Measurements from ENCODE around the gene DST. TPM values are rescaled to one million over a fixed set of nuclear protein-coding genes. Genes with fewer than 3 reads are reported as not detected.

Gene DST
- total RNA-seq, 1 donor: 573 TPM

GRCh38 chr6:56515081-56515905, 127.4 kb downstream of the DST start:
- no peak for DNase-seq (ENCODE audit: insufficient read length, low spot score, missing footprints)
- Histone ChIP-seq H3K79me2 (ENCODE audit: insufficient read depth, low read length) (peaks cover 34% of the 10 kb centered on the region), H3K36me3 (ENCODE audit: insufficient read depth, low read length) (peaks cover 62% of the 10 kb centered on the region), H4K20me1 (ENCODE audit: insufficient read depth, low read length) (no peaks in the 10 kb centered on the region), H3K9me3 (ENCODE audit: low read depth, low read length) (no peaks in the 10 kb centered on the region), H3K27ac (ENCODE audit: low read depth, low read length) (no peak overlapping the region), H3K4me2 (ENCODE audit: insufficient read depth, low read length) (no peak overlapping the region), H3K27me3 (ENCODE audit: insufficient read depth, low read length) (no peaks in the 10 kb centered on the region), H3K4me3 (ENCODE audit: insufficient read depth, low read length) (no peak overlapping the region), H2AFZ (ENCODE audit: low read length) (no peak overlapping the region), H3K4me1 (ENCODE audit: insufficient read depth, low read length) (no peaks in the 10 kb centered on the region)
- TF ChIP-seq CTCF (IDR thresholded peaks at IDR 0.05; ENCODE audit: extremely low read depth, low read depth, low read length): no peak

- Histone ChIP-seq H3K27me3 (ENCODE audit: insufficient read depth, low read length) (no peaks in the 10 kb centered on the region), H3K9me3 (ENCODE audit: low read depth, low read length) (no peaks in the 10 kb centered on the region), H3K36me3 (ENCODE audit: insufficient read depth, low read length) (peaks cover 68% of the 10 kb centered on the region), H3K4me1 (ENCODE audit: insufficient read depth, low read length) (no peaks in the 10 kb centered on the region), H4K20me1 (ENCODE audit: insufficient read depth, low read length) (no peaks in the 10 kb centered on the region), H3K4me2 (ENCODE audit: insufficient read depth, low read length) (no peak overlapping the region), H3K4me3 (ENCODE audit: insufficient read depth, low read length) (no peak overlapping the region), H3K27ac (ENCODE audit: low read depth, low read length) (no peak overlapping the region), H2AFZ (ENCODE audit: low read length) (no peak overlapping the region), H3K79me2 (ENCODE audit: insufficient read depth, low read length) (peaks cover 27% of the 10 kb centered on the region)
- TF ChIP-seq CTCF (IDR thresholded peaks at IDR 0.05; ENCODE audit: extremely low read depth, low read depth, low read length): no peak
- no peak for DNase-seq (ENCODE audit: insufficient read length, low spot score, missing footprints)
Observed at GRCh38 chr6:56514395-56514794, 128.3 kb downstream of the DST start.

GRCh38 chr6:56513631-56514030, 129.1 kb downstream of the DST start:
- no peaks in the 10 kb centered on the region for H3K9me3 ChIP-seq (ENCODE audit: low read depth, low read length)
- peaks cover 24% of the 10 kb centered on the region for H3K79me2 ChIP-seq (ENCODE audit: insufficient read depth, low read length)
- no peaks in the 10 kb centered on the region for H3K27me3 ChIP-seq (ENCODE audit: insufficient read depth, low read length)
- no peak overlapping the region for H3K27ac ChIP-seq (ENCODE audit: low read depth, low read length)
- no peak for DNase-seq (ENCODE audit: insufficient read length, low spot score, missing footprints)
- no peaks in the 10 kb centered on the region for H4K20me1 ChIP-seq (ENCODE audit: insufficient read depth, low read length)
- no peak overlapping the region for H2AFZ ChIP-seq (ENCODE audit: low read length)
- H3K4me1 ChIP-seq (ENCODE audit: insufficient read depth, low read length): no peaks in the 10 kb centered on the region
- TF ChIP-seq CTCF (IDR thresholded peaks at IDR 0.05; ENCODE audit: extremely low read depth, low read depth, low read length): no peak
- H3K4me2 ChIP-seq (ENCODE audit: insufficient read depth, low read length): no peak overlapping the region
- H3K36me3 ChIP-seq (ENCODE audit: insufficient read depth, low read length): peaks cover 73% of the 10 kb centered on the region
- no peak overlapping the region for H3K4me3 ChIP-seq (ENCODE audit: insufficient read depth, low read length)

GRCh38 chr6:56511591-56511990, 131.1 kb downstream of the DST start:
- Histone ChIP-seq H3K27ac (ENCODE audit: low read depth, low read length) (no peak overlapping the region), H3K4me3 (ENCODE audit: insufficient read depth, low read length) (no peak overlapping the region), H3K4me1 (ENCODE audit: insufficient read depth, low read length) (no peaks in the 10 kb centered on the region), H3K36me3 (ENCODE audit: insufficient read depth, low read length) (peaks cover 81% of the 10 kb centered on the region), H3K27me3 (ENCODE audit: insufficient read depth, low read length) (no peaks in the 10 kb centered on the region), H2AFZ (ENCODE audit: low read length) (no peak overlapping the region), H3K79me2 (ENCODE audit: insufficient read depth, low read length) (peaks cover 20% of the 10 kb centered on the region), H4K20me1 (ENCODE audit: insufficient read depth, low read length) (no peaks in the 10 kb centered on the region), H3K9me3 (ENCODE audit: low read depth, low read length) (no peaks in the 10 kb centered on the region), H3K4me2 (ENCODE audit: insufficient read depth, low read length) (no peak overlapping the region)
- no peak for TF ChIP-seq CTCF (IDR thresholded peaks at IDR 0.05; ENCODE audit: extremely low read depth, low read depth, low read length)
- no peak for DNase-seq (ENCODE audit: insufficient read length, low spot score, missing footprints)
